ENCODE results near the gene CFAP52. TPM values are rescaled to one million over a fixed set of nuclear protein-coding genes. Genes with fewer than 3 reads are reported as not detected.

CFAP52 gene
- total RNA-seq, 2 experiments from 2014 or later = not detected

GRCh38 chr17:9666461-9667050 is 90.1 kb downstream of the CFAP52 start:
- no peak overlapping the region for H3K4me3 Mint-ChIP-seq
- POLR2A ChIA-PET = no interaction called here
- no peak overlapping the region for H3K27ac Mint-ChIP-seq
- no peaks in the 10 kb centered on the region for H3K27me3 Mint-ChIP-seq
- H3K36me3 Mint-ChIP-seq (ENCODE audit: low read depth) = no peaks in the 10 kb centered on the region
- H3K9me3 Mint-ChIP-seq = no peaks in the 10 kb centered on the region
- H3K4me1 Mint-ChIP-seq = peaks cover 23% of the 10 kb centered on the region
- DNase-seq = peak; percentile 10
- CTCF ChIA-PET = interaction anchor here (0.6 kb wide), 1 partner anchor 22 kb away, joined by 3 read pairs; no protein-coding TSS in a partner anchor

DNA sequence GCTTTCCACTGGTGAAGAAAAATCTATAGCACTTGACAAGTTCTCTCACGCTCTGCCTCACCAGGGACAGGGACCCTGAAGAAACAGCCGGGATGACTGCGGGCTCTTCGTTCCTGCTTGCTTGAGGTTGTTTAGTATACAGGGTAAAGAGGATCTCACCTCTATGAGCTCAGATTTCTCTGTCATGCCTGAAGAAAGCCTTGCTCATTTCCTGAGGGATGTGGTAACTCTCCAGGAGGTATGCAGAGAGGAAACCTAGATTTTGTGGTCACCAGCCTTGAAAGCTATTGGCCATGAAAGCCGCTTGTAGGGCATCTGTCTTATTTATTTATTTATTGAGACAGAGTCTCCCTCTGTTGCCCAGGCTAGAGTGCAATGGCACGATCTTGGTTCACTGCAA is 92.1 kb downstream of the CFAP52 start:
- Mint-ChIP-seq H3K4me3 (no peak overlapping the region), H3K9me3 (no peaks in the 10 kb centered on the region)

GRCh38 chr17:9669551-9670008 is 93.1 kb downstream of the CFAP52 start:
- Mint-ChIP-seq H3K27me3 (peaks cover 3% of the 10 kb centered on the region), H3K4me3 (no peak overlapping the region), H3K4me1 (peaks cover 23% of the 10 kb centered on the region), H3K9me3 (no peaks in the 10 kb centered on the region), H3K27ac (no peak overlapping the region), H3K36me3 (ENCODE audit: low read depth) (no peaks in the 10 kb centered on the region)
- no peak for DNase-seq
- ChIA-PET POLR2A (no interaction called here), CTCF (no interaction called here)

More for the DNA sequence above, 92.1 kb downstream of the CFAP52 start:
- H3K36me3 Mint-ChIP-seq (ENCODE audit: low read depth) = no peaks in the 10 kb centered on the region
- peaks cover 23% of the 10 kb centered on the region for H3K4me1 Mint-ChIP-seq
- peaks cover under 1% of the 10 kb centered on the region for H3K27me3 Mint-ChIP-seq
- POLR2A ChIA-PET = no interaction called here
- H3K27ac Mint-ChIP-seq = no peak overlapping the region
- CTCF ChIA-PET = interaction anchor here (0.7 kb wide), 1 partner anchor 38 kb away, joined by 3 read pairs; no protein-coding TSS in a partner anchor
- DNase-seq = no peak

GRCh38 chr17:9670596-9670995 is 94.2 kb downstream of the CFAP52 start:
- H3K4me1 Mint-ChIP-seq = peaks cover 22% of the 10 kb centered on the region
- H3K9me3 Mint-ChIP-seq = no peaks in the 10 kb centered on the region

GRCh38 chr17:9671559-9671958 is 95.1 kb downstream of the CFAP52 start:
- no peak overlapping the region for H3K4me3 Mint-ChIP-seq
- POLR2A ChIA-PET = no interaction called here
- H3K9me3 Mint-ChIP-seq = no peaks in the 10 kb centered on the region
- H3K4me1 Mint-ChIP-seq = peaks cover 12% of the 10 kb centered on the region
- H3K36me3 Mint-ChIP-seq (ENCODE audit: low read depth) = no peaks in the 10 kb centered on the region
- no peak for DNase-seq
- peaks cover 3% of the 10 kb centered on the region for H3K27me3 Mint-ChIP-seq
- CTCF ChIA-PET = no interaction called here
- H3K27ac Mint-ChIP-seq = no peak overlapping the region

More at GRCh38 chr17:9670596-9670995, 94.2 kb downstream of the CFAP52 start:
- CTCF ChIA-PET = no interaction called here
- POLR2A ChIA-PET = no interaction called here
- H3K27ac Mint-ChIP-seq = no peak overlapping the region
- no peaks in the 10 kb centered on the region for H3K36me3 Mint-ChIP-seq (ENCODE audit: low read depth)
- no peak overlapping the region for H3K4me3 Mint-ChIP-seq
- peaks cover 3% of the 10 kb centered on the region for H3K27me3 Mint-ChIP-seq
- no peak for DNase-seq

DNA sequence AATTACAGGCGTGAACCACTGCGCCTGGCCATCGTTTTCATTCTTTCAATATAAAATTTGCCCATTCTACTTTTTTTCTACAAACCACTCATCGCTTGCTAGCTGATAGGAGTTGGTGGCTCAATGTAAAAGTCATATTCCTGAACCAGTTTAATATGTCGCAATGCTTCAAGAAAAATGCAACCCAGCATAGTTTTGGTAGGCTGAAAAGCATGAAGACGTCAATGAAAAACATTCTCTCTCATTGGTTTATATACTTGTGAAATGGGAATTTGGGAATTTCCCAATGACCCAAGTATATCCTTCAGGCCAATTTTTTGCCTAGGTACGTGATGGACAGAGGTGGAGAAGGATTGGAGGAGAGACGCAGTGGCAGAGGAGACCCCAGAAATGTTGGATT is 95.8 kb downstream of the CFAP52 start:
- ChIA-PET POLR2A (no interaction called here), CTCF (no interaction called here)
- Mint-ChIP-seq H3K4me1 (peaks cover 7% of the 10 kb centered on the region), H3K27ac (no peak overlapping the region), H3K9me3 (no peaks in the 10 kb centered on the region), H3K27me3 (peaks cover 3% of the 10 kb centered on the region), H3K36me3 (ENCODE audit: low read depth) (no peaks in the 10 kb centered on the region), H3K4me3 (no peak overlapping the region)
- no peak for DNase-seq

GRCh38 chr17:9672691-9673090 is 96.2 kb downstream of the CFAP52 start:
- Mint-ChIP-seq H3K9me3 (no peaks in the 10 kb centered on the region), H3K4me1 (peaks cover 3% of the 10 kb centered on the region), H3K27ac (no peak overlapping the region), H3K4me3 (no peak overlapping the region), H3K27me3 (peaks cover 3% of the 10 kb centered on the region), H3K36me3 (ENCODE audit: low read depth) (no peaks in the 10 kb centered on the region)
- POLR2A ChIA-PET = no interaction called here
- CTCF ChIA-PET = no interaction called here
- no peak for DNase-seq

- no peak overlapping the region for H3K4me3 Mint-ChIP-seq
- DNase-seq = no peak
- no peaks in the 10 kb centered on the region for H3K36me3 Mint-ChIP-seq (ENCODE audit: low read depth)
- ChIA-PET CTCF (no interaction called here), POLR2A (no interaction called here)
- no peaks in the 10 kb centered on the region for H3K4me1 Mint-ChIP-seq
- H3K27me3 Mint-ChIP-seq = peaks cover 3% of the 10 kb centered on the region
- no peak overlapping the region for H3K27ac Mint-ChIP-seq
- peaks cover 11% of the 10 kb centered on the region for H3K9me3 Mint-ChIP-seq
These were observed 99.6 kb downstream of the CFAP52 start for GRCh38 chr17:9676084-9676483.

GRCh38 chr17:9676820-9677310 is 100.4 kb downstream of the CFAP52 start:
- Mint-ChIP-seq H3K36me3 (ENCODE audit: low read depth) (no peaks in the 10 kb centered on the region), H3K4me1 (no peaks in the 10 kb centered on the region), H3K27ac (no peak overlapping the region), H3K4me3 (no peak overlapping the region), H3K27me3 (peaks cover 3% of the 10 kb centered on the region), H3K9me3 (peaks cover 11% of the 10 kb centered on the region)
- ChIA-PET POLR2A (no interaction called here), CTCF (no interaction called here)
- DNase-seq = no peak

GRCh38 chr17:9677411-9677810 is 101.0 kb downstream of the CFAP52 start:
- H3K27ac Mint-ChIP-seq = no peak overlapping the region
- DNase-seq = no peak
- POLR2A ChIA-PET = no interaction called here
- peaks cover 3% of the 10 kb centered on the region for H3K27me3 Mint-ChIP-seq
- CTCF ChIA-PET = no interaction called here
- no peaks in the 10 kb centered on the region for H3K36me3 Mint-ChIP-seq (ENCODE audit: low read depth)
- no peak overlapping the region for H3K4me3 Mint-ChIP-seq
- H3K4me1 Mint-ChIP-seq = no peaks in the 10 kb centered on the region
- H3K9me3 Mint-ChIP-seq = peaks cover 11% of the 10 kb centered on the region

- DNase-seq = no peak
- H3K27me3 Mint-ChIP-seq = peaks cover 3% of the 10 kb centered on the region
- ChIA-PET POLR2A (no interaction called here), CTCF (no interaction called here)
- no peaks in the 10 kb centered on the region for H3K36me3 Mint-ChIP-seq (ENCODE audit: low read depth)
- H3K4me3 Mint-ChIP-seq = no peak overlapping the region
- H3K9me3 Mint-ChIP-seq = peaks cover 11% of the 10 kb centered on the region
- no peaks in the 10 kb centered on the region for H3K4me1 Mint-ChIP-seq
- no peak overlapping the region for H3K27ac Mint-ChIP-seq
These were observed 101.5 kb downstream of the CFAP52 start for GRCh38 chr17:9677896-9678295.

DNA sequence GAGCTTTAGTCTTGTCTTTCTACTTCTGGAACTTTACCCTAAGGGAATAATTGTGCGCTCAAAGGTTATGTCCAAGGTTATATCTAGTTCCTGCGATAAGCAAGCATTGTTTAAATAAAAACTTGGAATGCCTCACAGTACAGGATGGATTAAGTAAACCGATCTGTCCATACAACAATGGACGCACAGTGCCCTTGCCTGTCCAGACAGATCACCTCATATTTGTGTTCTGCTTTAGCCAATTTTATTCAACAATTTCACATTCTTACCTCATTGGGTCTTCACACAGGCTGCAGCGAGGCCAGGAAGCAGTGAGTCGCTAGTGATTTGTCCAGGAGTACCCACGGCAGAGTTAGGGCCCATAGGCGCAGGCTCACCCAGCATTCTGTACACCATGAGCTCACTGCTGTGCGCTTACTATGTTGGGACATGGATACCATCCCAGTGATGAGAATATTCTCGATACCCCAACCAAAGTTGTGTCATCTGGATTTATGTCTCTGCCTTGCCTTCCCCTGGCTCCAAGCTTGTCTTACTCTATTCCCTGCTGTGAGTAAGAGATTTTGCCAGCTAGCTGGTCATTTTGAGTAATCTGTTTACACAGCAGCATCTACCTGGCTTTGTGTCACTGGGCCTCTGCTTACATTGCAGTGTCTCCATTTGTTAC is 108.6 kb downstream of the CFAP52 start:
- no peaks in the 10 kb centered on the region for H3K4me1 Mint-ChIP-seq
- ChIA-PET CTCF (interaction anchor here (1.4 kb wide), 1 partner anchor 59 kb away, joined by 3 read pairs; no protein-coding TSS in a partner anchor), POLR2A (no interaction called here)
- H3K27me3 Mint-ChIP-seq = no peaks in the 10 kb centered on the region
- no peaks in the 10 kb centered on the region for H3K36me3 Mint-ChIP-seq (ENCODE audit: low read depth)
- peaks cover 6% of the 10 kb centered on the region for H3K9me3 Mint-ChIP-seq
- H3K27ac Mint-ChIP-seq = no peak overlapping the region
- DNase-seq = no peak
- no peak overlapping the region for H3K4me3 Mint-ChIP-seq
